Stimulated activated CD4-positive, alpha-beta T cell treated with anti-CD3 and anti-CD28 coated beads, TNF-alpha, amount 100 ng/mL, for 24 hours (primary cell): ENCODE measurements around the gene SUSD3.
A peak's percentile ranks its signal among the peaks of the same experiment; 100 is the strongest.

Experiments used
- DNase-seq, 3 experiments: peaks; one replicate each; pipeline ENCODE4 v3.0.0-alpha.2; 2020; ENCODE audit warnings: low read depth in 3 of 3

SUSD3 gene

DNA sequence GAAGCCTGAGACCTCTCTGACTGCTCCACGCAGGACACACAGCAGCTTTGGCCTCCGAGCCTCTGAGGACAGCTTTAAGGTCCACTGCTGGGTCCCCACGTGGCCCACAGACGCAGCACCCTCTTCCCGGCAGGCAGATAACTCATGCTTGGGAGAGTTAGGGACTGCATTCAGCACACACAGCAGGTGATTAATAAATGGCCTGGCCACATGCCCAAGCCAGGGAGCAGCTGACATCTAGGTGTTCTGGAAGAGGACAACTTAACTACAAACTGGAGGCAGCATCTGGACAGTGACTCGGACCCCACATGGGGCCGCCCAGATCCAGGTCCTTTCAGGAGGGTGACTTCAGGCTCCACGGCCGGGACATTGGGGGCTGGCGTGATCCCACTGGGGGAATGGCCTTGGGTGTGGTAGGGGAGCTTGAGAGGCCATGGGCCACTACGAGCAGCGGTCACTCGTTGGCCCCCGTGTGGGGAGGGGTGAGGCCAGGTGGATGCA is 64.3 kb downstream of the SUSD3 start:
- DNase-seq: no peak

DNA sequence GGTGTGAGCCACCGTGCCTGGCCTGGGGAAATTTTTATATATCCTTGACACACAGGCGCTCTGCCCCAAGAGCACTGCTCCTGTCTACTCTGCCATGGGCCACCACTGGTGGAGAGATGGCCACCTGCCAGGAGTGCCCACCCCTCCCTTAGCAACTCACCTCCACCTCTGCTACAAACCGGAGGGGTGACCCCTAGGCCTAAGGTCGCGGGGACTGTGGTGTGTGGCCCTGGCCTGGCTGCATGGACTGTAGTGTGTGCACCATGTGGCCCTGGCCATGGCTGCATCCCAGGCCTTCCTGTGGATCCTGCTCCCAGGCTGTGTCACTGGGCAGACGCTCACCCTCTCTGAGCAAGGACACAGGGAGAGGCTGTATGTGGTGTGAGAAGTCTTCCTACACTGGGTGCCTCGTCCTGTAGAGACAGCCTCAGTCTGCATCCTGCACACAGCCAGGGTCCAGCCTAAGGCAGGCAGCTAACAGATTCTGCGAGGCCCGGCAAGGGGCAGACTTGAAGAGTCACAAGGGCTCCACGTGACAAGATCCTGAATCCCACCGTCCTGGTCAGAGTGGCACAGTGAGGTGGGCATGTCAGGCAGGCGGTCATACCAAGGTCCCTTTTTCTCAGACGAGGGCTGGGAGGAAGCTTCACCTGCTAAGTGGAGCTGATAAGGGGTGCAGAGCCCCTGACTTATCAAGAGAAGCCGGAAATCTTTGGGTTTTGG is 65.2 kb downstream of the SUSD3 start:
- DNase-seq: no peak

DNA sequence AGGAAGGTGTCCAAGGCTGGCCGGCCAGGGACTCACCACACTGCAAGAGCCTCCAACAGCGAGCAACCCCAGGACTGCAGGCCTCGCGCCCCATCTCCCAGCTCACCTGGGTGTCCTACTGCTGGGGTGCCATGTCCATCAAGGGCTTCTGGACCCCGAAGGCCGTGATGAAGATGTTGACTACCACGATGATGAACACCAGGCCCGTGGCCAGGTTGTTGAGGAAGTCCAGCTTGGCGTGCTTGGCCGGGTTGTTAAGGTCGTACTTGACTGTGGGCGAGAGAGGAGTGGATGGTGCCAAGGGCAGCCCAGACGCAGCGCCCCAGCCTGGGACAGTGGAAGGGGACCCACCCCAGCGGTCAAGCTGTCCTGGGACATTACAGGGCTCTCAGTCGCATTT is 66.3 kb downstream of the SUSD3 start:
- DNase-seq: no peak

DNA sequence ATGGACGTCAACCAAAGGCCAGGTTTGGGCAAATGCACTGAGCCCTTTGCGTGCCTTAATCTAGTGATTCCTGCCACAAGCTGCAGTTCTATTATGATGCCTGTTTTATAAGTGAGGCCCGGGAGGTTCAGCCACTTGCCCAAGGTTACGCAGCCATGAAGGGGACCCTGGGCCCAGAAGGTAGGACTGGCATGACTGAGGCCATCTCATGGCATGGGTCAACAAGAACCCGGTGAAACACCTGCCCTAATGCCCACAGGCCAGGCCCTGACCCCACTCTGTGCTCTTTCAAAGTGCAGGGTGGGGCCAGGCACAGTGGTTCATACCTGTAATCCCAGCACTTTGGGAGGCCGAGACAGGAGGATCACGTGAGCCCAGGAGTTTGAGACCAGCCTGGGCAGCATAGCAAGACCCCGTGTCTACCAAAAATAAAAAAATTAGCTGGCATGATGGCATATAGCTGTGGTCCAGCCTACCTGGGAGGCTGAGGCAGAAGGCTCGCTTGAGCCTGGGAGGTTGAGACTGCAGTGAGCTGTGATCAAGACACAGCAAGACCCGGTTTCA is 66.9 kb downstream of the SUSD3 start:
- DNase-seq: no peak

DNA sequence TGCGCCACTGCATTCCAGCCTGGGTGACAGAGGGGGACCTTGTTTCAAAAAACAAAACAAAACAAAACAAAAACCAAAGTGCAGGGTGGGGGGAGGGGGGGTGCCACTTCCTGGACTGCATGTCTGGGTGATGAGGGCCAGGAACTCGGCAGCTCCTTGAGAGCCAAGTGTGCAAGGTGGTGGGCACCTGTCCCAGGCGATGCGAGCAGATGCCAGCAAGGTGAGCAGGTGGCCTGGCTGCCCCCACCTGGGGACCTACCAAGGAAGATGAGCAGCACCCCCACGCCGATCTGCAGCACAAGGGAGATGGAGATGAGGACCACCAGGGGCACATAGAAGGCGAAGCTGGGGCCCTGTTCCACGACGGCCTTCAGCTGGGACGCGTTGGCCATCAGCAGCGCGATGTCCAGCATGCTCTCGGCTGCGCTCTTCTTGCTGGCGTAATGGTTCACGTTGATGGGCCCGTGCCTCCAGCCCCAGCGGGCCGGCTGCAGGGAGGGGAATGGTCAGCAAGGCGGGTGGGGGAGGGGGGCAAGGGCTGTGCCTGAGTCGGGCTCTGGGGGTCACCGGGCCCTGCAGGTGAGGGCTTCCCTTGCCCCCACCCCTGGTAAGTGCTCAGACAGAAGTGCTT is 67.8 kb downstream of the SUSD3 start:
- no peak for DNase-seq

DNA sequence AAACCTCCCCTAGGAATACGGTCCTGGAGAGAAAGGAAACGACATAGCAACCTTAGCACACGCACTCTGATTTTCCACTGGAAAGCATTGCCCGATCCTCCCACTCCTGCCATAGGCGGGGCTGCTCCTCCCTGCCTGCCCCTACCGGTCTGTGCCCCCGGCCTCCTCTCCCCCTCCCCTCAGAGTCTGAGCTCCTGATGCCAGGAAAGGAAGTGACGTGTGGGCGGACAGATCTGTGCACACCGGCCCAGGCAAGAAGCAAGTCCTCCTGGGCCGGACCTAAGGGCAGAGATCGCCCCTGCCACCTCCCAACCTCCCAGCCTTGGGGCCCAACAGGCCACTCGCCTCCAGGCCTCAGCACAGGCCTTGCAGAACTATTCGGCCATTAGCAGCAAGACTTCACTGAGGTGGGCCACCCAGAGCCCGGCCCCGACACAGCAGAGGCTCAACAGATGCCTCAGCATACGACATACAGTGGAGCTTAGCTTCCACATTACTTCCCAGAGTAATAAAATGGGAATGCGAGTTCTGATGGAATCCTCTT is 68.4 kb downstream of the SUSD3 start:
- DNase-seq: no peak

DNA sequence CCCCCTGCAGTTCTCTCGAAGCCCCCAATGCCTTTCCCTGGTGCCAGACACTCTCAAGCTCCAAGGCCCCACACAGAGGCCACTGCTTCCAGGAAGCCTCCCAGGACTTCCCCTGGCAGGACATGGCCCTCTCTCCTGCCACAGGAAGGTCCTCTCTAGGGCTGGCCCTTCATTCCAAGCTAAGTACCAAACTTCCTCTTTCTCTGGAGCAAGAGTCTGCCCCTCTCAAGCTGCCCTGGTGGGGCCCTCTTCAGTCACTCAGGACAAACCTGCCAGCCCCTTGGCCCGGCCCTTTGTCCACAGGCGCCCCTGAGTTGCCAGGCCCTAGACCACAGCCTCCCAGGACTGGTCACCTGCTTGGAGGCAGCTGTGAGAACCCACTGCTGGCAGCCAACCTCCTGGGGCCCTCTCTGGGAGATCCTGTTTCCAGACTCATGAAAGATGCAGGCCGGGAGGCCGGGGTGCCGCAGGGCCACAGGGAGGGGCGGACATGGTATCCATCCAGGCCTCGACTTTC is 69.0 kb downstream of the SUSD3 start:
- no peak for DNase-seq

DNA sequence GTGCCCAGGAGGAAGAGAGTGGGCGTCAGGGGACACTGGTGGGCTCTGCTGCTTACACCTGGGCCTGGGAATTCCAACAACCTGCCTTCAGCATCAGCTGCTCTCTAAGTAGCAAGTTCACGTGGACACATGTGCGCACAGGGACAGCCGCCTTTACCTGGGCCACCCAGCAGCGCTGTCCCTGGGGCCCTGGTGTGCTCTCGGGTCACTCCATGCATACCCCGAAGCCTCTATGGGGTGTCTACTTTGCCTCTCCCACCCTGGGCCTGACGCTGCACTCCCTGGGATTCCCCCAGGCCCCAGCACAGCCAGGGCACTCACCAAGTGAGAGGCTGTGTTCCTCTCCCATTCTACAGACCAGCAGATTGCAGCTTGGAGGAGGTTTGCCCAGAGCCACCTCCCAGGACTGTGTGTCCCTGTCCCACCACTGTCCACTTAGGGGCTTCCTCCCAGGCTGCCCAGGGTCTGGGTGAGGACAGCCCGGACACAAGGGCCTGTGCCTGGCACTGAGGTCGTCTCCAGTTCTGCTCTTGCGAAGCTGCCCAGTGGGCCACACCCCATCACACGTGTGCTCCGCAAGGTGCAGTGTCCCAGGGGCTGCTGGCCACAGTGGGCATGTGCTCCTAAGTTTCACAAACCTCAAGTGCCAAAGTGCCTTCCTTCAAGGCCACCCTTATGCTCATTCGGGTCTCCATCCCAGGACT is 69.7 kb downstream of the SUSD3 start:
- DNase-seq: no peak

DNA sequence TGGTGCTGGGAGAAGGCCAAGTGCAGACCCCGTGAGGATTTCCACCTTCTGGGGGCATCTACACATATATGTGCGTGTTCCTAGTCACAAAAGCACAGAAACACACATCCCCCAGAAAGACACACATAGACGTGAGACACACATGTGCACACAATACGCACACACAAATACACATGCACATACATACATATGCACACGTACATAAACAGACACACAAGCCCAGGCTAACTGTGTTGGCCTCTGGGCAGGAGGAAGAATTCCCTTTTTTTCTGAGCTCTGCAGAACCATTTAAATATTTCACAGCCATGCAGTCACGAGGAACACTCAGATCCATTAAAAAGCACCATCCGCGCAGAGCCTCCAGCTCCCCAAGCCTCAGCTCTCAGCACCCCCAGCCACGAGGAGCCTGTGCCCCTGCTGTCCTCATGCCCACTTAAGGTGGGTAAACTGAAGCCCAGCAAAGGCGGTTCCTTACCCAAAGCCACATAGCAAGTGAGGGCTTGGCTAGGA is 70.3 kb downstream of the SUSD3 start:
- DNase-seq: no peak

DNA sequence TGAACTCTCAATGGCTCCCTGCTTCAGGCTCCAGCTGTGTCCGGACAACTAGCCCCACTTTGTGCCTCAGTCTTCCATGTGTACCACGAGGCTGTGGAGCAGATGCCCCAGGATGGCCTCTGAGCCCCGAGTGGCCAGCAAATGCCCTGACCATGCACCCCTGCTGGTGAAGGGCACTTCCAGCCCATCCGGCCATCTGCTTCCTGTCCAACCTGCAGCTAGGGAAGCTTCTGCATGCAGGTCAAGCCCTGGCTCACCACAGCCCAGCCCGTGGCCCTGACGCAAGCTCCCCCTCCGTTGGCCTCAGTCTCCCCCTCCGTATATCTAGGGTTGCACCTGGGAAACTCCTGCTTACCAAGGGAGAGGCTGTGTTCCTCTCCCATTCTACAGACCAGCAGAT is 70.8 kb downstream of the SUSD3 start:
- no peak for DNase-seq

DNA sequence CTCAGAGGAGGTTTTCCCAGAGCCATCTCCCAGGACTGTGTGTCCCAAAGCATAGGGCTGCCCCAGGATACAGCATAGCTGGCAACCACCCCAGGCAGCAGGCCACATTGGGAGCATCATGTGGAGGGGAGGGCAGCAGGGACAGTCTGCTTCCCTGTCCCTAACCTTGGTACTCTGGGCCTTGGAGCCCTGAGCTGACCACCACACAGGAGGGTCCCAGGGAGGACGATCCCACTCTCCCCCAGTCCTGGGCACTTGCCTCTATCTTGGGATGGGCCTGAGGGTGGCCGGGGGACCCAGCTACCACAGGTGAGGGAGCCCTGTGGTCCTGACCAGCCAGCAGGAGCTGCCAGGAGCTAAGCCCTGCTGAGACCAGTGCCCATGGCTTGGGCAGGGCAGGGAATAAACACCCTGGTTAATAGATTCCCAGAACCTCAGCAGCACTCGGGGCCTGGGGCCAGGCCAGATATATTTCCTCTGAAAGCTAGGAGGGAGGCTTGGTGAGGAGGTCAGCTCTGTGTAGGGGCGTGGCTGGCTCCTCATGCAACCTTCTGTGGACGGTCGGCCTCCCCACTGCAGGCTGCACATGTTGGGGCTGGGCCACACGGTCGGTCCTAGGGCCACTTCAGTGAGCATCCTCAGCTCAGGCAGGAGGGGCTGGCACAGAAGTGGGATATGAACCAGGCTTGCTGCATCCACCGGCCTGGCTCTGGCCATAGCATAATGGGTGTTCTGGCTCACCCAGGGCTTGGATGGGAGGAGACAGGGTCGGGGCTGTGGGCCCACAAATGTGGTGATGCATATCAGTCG is 71.4 kb downstream of the SUSD3 start:
- DNase-seq: no peak

DNA sequence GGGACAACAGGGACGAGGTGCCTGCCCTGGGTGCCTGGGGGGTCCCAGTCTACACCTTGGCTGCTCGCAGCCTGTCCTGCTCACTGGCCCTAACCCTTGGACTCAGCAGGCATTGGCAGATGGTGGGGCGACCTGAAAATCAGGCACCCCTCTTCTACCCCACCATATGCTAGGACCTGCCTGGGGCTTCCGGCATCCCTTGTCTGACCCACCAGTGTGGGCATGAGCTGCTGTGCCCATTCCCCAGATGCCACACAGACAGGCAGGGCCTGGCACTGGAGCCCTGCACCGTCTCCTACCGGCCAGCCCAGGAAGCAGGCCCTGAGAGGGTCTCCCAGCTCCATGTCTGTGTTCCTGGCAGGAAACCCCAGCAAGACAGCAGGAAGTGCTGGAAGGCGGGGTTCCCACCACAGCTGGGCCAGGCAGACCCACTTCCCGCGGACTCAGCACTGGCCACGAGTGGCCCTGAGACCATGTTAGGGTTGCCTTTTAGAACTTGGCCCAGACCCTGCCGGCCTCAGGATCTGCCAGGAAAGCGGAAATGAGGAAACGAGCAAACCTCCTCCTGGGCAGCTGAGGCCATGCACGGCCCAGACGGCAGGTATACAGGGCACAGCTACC is 72.5 kb downstream of the SUSD3 start:
- no peak for DNase-seq

DNA sequence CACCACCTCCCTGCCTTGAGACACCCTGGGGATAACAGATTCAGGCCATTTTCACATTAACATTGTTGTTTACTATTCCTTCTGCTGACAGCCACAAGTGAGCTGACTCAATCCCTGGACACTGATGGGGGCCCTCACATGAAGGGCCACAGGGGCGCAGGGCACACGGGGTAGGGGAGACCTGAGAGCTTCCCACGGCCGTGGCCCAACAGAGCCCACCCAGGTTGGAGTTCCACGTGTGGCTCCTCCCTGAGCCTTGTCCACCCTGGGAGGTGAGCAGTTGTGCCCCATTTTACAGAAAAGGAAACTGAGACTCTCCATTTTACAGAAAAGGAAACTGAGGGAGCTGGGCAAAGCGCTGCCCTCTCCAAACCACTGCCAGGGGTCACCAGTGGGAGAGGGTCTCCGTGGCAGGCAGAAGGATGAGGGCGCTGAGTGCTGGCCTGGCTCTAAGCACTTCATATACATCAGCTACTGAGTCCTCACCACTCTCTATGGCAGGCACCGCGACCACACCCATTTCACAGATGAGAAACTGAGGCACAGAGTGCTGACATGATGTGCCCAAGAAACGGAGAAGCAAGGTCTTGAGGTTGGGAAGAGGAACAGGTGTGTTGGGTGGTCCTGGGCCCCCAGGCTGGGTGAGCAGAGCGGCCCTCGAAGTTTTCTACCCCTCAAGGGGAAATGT is 73.2 kb downstream of the SUSD3 start:
- DNase-seq: no peak

DNA sequence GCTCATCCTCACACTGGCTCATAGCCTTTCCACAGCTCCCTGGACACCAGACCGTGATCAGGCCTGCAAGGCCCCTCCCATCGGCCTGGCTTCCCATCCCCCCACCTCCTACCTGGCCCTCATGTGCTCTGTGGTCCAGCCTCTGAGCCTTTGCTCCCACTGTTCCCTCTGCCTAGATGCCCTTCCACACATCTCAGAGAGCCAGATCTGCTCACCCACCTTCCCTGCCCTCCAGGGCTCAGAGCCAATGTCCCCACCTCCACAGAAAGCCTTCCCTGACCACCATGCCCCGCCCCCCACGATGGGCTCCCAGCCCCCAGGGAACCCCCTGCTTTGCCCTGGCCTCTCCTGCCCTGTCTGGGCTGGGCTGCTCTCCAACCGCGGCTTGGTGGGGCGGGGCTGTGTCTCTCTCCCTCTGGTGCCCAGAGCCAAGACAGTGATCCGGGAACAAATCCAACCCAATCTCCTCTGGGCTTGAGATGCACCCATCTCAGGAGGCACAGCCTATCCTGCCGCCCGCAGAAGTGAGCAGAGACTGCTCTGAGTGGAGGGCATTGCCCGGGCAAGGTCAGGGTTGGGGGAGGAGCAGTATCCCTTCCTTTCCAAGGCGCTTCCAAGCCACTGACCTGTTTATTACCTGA is 73.9 kb downstream of the SUSD3 start:
- no peak for DNase-seq

DNA sequence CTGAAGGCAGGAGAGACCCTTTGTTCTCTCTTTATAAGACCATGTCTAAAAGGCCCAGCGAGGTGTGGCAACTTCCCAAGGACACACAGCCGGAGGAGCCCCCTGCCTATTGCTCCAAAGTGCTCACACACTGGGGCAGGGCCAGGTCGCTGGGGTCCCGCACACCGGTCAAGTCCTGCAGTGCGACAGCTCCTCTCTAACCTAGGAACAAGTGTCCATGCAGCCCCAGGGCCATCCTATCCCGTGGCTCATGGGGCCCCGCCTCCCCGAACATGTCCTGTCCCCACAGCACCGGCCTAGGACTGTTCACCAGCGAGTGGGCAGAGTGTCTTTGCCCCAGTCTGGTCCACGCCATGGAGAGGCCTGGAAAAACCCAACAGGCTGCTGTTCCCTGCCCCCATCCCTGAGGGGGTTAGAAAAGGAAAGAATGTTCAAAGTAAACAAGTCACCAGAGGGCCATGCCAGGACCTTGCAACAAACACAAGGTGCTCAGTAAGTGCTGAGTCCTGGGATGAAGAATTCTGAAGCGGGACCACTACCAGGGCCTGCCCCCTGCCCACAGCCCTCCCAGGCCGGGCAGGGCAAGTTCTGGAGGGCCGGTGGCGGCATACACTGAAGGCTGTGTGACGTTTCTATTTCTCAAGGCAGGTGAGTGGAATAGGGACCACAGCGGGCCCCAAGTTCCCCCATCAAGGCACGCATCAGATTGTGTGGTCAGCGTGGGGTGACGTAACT is 74.6 kb downstream of the SUSD3 start:
- no peak for DNase-seq

DNA sequence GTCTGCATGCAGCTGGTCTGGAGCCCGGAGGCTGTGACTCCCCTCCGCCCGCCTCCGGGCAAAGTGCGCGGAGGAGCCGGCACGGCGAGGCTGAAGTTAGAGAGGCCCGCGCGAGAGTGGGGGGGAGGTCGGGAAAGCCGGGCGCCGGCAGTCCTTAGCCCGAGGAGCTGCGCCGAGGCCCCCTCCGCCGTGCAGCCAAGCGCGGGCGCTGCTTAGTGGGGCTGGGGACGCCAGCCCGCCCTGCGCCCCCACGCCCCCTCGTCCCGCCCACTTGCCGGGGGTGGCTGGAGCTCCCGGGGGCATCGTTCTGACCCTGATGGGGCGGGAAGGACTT is 75.1 kb downstream of the SUSD3 start:
- DNase-seq: peak in 2 of 3 experiments; percentile 14 to 47

DNA sequence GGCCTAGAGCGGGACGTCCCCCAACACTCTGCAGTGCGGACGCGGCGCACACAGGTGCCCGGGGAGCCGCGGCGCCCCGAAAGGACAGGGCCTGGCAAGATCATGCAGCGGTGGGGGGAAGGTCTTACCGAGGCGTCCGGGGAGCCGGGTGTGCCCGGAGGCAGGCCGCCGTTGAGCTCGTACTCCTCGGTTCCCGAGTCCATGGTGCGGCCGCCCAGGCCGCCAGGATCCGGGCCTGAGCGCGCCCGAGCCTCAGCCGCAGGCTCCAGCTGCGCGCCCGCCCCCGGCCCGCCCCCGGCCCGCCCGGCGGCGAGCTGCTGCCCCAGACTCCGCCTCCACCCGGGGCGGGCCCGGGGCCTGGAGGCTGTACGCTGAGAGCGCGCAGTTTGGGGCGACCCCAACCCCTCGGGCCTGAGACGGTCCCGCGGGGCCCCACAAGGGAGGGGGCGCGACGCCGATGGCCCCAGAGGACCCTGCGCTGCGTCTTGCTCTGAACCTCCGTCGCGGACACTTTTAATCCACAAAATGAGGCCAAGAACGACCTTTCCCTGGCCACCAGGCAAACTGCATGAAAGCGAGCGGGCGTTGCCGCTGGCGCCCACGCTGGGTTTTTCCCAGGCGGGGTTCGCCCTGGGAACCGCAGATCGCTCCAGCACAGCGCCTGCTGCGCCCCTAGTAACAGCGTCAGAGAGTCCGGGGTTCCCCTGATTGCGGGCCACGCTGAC is 75.7 kb downstream of the SUSD3 start, which contains the start of gene NINJ1:
Gene NINJ1 (minus strand): TSS at position 237 of the 725 bp plus-strand sequence. CDS start 34 bp downstream, at position 203.
- DNase-seq: peak; percentile 75 to 89 (median 77)
